GM12864 (cell line): ENCODE data around the gene CDC42EP5.

Source experiments
- DNase-seq: peaks from one replicate; pipeline ENCODE4 v3.0.0-alpha.2; 2011; ENCODE audit warnings: low read depth
- H3K4me3 ChIP-seq: 2 replicates; pipeline ENCODE4 v1.5.1; 2011; ENCODE audit warnings: mild to moderate bottlenecking, low read depth, low read length, control low read depth
- CTCF ChIP-seq: IDR thresholded peaks from 2 replicates; pipeline ENCODE4 v1.5.1; 2011; ENCODE audit warnings: low read depth, mild to moderate bottlenecking, moderate library complexity, low read length, control low read depth, inconsistent platforms; ENCODE audit errors: missing control alignments

The CDC42EP5 gene

GRCh38 chr19:54453921-54454780 is 18.9 kb downstream of the CDC42EP5 start:
- DNase-seq: no peak
- no peak overlapping the region for H3K4me3 ChIP-seq
- TF ChIP-seq CTCF: no peak

GRCh38 chr19:54452626-54453025 is 20.5 kb downstream of the CDC42EP5 start:
- no peak for DNase-seq
- no peak overlapping the region for H3K4me3 ChIP-seq
- TF ChIP-seq CTCF: no peak

- no peak for TF ChIP-seq CTCF
- H3K4me3 ChIP-seq: no peak overlapping the region
- DNase-seq: no peak
Measured at GRCh38 chr19:54451997-54452396, 21.1 kb downstream of the CDC42EP5 start.

GRCh38 chr19:54451331-54451871 is 21.7 kb downstream of the CDC42EP5 start:
- no peak overlapping the region for H3K4me3 ChIP-seq
- TF ChIP-seq CTCF: no peak
- no peak for DNase-seq

- no peak for TF ChIP-seq CTCF
- H3K4me3 ChIP-seq: peak overlapping the region; percentile 91
- DNase-seq: no peak
Measured at GRCh38 chr19:54449701-54450069, 23.4 kb downstream of the CDC42EP5 start.

GRCh38 chr19:54448774-54449700 is 24.1 kb downstream of the CDC42EP5 start, which contains the start of gene LENG8:
Gene LENG8, plus strand, starts transcription at chr19:54449199. Its CDS starts 2,146 bp downstream, at chr19:54451345.
- TF ChIP-seq CTCF: no peak
- H3K4me3 ChIP-seq: peak within 1 kb of the TSS; percentile 91
- peak; percentile 96 for DNase-seq
